ENCODE data around the gene ACTRT2.

Gene ACTRT2

DNA sequence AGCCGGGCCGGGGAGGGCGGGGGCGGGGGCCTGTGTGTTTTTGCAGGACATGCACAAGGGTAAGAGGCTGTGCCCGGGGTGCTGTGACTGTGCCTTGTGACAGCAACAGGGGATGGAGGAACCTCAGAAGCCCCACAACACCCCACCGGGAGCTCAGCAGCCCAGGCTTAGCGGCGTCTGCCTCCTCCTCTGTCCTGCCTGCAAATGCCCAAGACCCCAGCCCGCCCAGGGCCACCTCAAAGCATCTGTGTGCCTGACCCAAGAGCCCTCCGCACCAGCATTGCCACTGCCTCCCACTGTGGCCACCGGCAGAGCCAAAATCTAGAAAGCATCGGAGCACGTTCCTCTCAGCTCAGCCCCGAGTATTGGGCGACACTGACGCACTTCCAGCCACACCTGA is 2.7 kb upstream of the ACTRT2 start:
- no peak for DNase-seq (ENCODE audit: low read depth)

DNA sequence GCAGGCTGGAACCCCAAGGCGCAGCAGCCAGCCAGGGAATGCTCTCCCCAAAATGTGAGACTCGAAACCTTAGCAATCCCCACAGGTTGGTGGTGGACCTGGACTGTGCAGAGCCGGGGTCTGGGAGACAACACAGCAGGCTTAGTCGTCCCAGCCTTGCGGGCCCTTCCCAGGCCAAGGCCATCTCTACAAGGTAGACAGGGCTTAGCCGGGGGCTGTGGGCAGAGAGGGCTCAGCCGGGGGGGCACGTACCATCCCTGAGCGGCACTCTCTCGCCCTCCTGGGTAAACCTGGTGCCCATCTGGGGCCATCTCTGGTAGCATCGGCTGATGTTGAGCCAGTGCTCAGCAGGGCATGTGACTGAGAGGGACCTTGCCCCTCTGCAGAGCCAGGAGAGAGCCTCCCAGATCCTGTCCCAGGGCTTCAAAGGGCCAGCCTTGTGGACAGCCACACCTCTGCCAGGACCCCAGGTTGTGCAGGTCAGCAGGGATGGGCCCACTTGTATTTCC is 2.2 kb upstream of the ACTRT2 start:
- DNase-seq (ENCODE audit: low read depth): no peak

DNA sequence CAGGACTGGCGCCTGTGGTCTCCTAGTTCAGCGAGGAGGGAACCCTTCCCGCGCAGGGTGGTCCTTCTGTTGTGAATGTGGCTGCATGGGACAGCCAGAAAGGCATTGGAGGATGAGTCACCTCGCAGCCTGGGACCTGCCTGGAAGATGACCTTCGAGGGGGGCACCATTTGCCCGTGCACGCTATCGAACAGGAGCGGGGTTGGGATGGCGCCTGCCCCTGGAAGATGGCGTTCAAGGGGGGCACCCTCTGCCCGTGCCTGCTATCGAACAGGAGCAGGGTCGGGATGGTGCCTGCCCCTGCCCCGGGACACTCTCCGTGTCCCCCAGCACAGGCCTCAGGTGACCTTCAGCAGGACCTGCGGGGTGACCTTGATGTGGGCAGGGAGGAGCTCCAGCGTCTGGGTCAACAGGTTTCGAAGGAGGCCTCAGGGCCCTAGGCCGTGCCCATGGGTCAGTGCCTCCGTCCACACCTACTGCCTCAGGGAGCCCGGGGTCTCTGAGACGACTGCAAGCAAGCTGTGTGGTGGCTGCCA is 1.7 kb upstream of the ACTRT2 start:
- no peak for DNase-seq (ENCODE audit: low read depth)

DNA sequence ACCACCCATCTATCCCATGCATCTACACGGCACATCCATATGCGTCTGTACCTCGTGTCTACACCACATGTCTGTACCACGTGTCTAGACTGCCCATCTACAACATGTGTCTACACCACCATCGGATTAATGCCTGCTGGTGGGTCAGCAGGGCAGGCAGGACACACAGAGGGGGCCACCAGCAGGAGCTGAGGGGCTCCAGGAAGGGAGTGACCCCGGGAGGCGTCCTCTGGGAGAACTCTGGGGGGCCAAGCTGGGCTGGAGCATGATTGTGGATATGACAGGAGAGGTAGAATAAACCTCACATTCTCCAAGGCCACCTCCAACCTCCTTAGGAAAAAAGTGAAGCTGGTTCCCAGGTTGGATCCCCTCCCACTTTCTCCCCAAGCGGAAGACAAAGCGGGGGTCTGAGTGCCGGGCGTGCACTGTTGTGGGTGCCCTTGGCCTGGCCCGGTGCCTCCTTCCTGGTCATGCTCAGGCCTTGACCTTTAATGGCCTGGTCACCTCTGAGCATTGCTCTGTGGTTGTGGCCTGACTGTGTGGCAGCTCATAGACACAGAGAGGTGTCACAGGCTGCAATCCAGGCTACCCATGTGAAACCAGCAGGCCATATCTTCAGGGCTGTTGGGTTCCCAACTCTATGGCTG is 881 bp upstream of the ACTRT2 start:
- no peak for DNase-seq (ENCODE audit: low read depth)

DNA sequence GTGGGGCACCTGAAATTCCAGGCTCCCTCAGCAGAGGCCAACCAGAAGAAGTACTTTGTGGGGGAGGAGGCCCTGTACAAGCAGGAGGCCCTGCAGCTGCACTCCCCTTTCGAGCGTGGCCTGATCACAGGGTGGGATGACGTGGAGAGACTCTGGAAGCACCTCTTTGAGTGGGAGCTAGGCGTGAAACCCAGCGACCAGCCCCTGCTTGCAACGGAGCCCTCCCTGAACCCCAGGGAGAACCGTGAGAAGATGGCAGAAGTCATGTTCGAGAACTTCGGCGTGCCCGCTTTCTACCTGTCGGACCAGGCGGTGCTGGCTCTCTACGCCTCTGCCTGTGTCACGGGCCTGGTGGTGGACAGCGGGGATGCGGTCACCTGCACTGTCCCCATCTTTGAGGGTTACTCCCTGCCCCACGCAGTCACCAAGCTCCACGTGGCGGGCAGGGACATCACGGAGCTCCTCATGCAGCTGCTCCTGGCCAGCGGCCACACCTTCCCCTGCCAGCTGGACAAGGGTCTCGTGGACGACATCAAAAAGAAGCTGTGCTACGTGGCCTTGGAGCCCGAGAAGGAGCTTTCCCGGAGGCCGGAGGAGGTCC is 634 bp downstream of the ACTRT2 start:
- DNase-seq (ENCODE audit: low read depth): no peak

DNA sequence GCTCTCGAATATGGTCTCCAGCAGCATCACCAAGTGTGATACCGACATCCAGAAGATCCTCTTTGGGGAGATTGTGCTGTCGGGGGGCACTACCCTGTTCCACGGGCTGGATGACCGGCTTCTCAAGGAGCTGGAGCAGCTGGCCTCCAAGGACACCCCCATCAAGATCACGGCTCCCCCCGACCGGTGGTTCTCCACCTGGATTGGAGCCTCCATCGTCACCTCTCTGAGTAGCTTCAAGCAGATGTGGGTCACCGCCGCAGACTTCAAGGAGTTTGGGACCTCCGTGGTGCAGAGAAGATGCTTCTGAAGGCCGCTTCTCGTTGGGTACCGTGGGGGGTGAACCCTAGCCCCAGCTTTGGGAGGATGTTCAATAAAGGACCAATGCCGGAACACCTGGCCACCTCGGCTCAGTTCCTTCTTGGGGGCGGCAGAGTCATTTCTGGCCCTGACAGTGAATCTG is 1.3 kb downstream of the ACTRT2 start:
- no peak for DNase-seq (ENCODE audit: low read depth)

DNA sequence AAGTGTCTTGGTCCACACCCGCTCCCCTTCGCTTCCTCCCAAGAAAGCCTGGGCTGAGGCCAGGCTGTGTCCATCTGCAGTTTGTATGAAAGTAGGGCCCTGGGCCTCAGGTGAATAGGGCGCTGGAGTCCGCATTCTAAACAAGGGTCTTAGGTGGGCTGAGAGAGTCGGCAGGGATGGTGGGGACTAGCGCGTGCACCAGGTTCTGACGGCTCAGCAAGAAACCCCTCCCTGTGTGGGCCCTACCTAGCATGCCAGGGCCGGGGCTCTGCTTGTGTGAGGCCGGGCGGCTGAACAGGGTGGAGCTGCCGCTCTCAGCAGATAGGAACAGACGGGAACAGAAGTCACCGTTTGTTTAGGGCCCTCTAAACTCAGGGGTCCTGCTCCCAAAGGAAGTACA is 1.7 kb downstream of the ACTRT2 start:
- no peak for DNase-seq (ENCODE audit: low read depth)

DNA sequence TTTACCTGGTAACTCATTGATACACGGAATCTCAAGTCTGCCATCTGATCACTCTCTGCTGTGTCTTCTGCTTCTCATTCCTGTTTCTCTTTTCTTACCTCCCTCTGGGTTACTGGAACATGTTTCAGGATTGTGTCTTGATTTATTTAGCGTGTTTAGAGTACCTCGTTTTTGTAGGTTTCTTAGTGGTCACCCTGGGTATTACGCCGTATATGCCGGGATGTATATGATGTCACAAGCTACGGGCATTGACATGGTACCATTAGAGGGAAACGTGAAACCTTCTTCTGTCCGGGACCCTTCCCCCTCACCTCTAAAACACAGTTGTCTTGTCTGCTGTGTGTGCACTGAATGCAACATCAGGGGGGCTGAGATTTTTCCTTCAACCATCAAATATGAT is 2.8 kb downstream of the ACTRT2 start:
- DNase-seq (ENCODE audit: low read depth): no peak

DNA sequence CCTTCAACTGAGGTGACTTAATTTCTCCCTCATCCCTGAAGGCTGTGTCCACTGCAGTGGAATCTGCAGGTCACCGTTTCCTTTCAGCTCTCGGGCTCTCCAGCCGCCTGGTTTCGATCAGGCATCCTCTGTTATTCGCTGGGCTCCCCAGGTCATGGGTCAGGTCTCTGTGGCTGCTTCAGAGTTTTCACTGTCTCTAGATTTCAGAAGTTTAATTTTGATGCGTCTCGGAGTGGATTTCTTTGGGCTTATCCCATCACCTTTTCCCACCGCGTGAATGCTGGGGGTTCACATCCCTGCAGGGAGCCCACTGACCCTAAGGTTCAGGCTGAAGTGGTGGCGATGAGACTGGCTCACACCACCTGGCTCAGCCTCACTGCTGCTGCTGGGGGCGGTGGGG is 3.3 kb downstream of the ACTRT2 start:
- DNase-seq (ENCODE audit: low read depth): no peak

DNA sequence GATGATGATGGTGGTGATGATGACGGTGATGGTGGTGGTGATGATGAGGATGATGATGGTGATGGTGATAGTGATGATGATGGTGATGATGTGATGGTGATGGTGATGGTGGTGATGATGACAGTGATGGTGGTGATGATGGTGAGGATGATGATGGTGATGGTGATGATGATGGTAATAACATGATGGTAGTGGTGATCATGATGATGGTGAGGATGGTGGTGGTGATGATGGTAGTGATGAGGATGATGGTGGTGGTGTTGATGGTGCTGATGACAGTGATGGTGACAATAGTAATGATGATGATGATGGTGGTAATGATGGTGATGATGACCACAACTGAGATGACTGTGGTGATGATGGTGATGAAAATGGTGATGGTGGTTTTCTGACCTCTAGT is 4.9 kb downstream of the ACTRT2 start:
- DNase-seq (ENCODE audit: low read depth): no peak

DNA sequence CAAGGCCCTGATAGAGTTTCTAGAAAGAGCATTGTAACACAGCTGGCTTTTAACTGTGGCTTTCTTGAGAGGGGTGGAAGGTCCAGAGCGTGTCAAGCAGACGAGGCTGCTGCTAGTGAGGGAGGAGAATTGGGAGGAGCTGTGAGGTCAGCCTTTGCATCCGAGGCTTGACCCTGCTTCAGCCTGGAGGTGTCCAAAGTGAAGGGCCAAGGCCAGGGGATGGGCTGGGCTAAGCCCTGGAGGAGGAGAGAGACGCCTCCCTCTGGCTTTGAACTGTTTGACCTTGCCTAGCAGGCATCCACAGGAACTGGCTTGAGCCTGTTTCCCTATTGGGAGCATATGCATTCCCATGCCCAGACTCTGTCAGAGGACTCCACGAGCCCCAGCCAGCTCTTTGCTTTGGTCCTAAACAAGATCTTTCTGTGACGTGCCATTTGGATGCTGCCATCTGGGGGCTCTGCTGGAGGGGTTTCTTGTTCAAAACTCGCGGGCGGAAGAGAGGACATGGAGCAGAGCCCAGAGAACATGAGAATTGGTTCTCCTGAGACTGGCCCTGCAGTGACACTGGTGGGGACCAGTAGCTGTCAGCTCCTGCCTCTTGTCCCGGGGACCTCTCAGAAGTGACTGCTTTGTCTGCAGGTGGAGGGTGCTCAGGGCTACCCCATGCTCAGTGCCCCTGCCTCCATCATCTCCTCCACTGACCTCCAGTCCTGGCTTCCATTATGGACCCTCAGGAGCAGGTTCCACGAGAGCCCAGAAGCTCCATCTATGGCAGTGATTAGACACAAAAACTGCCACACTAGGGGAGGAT is 5.5 kb downstream of the ACTRT2 start:
- no peak for DNase-seq (ENCODE audit: low read depth)

DNA sequence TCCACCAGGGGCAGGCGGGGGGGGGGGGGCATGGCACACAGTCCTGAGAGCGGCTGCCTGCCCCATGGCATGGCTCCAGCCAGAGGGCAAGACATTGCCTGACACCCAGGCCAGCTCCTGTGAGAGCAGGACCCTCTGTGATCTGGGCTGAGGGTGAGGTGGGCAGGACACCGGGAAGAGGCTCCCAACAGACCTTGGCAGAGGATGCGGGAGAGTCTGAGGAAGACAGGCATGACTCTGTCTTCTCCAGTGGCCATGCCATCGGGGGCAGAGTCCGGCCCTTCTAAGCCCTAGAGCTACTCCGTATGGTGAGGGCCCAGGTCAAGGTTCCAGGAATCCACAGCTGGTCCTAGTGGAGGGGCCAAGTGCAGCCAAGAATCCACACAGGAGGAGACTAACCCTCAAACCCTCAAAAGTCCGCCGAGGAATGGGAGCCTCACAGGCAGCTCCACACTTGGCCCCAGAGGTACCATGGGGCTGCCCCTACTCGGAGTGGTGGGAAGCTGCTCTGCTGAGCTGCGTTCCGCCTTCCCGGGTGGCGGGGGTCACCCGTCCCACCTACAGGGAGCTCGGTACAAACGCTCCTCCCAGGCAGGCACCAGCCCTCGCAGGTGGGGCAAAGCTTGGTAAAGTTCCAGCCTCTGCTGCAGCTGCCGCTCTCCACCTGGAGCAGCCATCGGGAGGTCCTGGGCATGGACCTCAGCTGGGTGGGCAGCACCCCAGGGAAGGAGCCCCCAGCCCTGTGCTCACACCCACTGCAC is 6.5 kb downstream of the ACTRT2 start:
- DNase-seq (ENCODE audit: low read depth): no peak

DNA sequence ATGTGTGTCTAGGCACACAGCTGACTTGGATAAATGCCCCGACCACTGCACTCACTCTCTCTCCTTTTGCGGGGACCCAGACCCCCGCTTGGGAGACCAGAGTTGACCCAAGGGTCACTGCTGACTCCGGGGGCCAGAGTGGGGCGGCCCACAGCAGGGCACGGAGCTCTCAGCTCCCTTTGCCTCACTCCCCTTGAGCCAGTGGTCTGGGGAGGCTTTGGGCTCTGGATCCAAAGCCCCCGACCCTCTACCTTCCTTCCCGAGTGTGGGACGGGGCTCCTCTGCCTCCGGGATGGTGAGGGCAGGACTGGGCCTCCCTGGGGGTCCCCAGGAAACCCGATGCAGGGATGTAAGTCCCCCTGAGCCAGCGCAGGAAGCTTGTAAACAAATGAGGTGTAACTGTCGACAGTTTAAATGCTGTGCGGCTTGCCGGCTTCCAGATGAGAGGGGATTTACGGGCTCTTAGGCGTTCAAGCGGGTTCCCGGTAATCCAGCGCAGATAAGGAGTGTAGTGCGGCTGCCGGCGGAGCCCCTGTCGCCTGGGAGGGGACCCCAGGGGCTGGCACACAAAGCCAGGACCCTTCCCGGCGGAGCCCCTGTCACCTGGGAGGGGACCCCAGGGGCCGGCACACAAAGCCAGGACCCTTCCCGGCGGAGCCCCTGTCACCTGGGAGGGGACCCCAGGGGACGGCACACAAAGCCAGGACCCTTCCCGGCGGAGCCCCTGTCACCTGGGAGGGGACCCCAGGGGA is 7.4 kb downstream of the ACTRT2 start:
- DNase-seq (ENCODE audit: low read depth): no peak

DNA sequence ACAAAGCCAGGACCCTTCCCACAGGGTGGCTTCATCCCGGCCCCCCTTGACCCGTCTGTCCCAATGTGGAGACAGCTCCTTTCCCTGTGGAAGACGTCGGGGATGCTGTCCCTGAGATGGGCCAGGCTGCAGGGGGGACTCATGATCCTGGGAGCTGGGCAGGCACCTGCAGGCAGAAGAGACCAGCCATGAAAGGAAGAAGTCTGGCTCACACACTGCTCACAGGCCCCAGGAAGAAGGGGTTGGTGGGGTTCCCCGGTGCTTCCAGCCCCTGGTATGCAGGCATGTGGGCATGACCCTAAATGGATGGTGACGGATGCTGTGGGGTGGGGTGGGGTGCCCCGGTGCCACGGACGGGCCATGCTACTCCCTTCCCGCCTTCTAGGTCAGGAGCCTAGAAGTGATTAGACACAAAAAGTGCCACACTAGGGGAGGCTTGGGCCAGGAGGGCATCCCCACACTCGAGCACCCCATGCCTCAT is 8.3 kb downstream of the ACTRT2 start:
- DNase-seq (ENCODE audit: low read depth): no peak

DNA sequence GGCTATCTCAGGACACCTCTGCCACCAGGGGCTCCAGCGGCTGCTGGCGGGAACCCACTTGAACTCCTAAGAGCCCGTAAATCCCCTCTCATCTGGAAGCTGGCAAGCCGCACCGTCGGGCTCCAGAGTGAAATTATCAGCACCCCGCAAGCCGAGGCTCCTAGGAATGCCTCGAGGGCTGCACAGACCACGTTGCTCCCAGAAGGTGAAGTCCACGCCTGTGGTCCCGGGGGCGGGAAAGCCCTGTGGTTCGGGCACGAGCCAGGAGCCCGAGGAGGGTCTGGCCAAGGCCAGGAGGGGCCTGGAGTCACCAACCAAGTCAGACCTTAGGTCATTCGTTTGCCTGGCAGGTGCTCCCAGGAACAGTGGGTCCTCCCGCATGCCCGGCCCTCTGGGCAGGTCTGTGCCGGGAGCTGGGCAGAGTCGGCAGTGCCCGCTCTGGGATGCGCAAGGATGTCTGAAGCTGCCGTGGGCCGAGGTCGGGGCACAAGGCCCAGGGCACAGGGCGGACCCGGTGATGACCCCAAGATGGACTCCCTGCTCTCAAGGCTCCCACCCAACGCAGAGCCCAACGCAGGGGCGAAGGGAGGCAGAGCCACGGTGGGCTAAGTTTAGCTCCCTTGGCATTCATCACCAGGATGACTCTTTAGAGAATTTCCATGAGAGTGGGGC is 8.9 kb downstream of the ACTRT2 start:
- DNase-seq (ENCODE audit: low read depth): no peak

DNA sequence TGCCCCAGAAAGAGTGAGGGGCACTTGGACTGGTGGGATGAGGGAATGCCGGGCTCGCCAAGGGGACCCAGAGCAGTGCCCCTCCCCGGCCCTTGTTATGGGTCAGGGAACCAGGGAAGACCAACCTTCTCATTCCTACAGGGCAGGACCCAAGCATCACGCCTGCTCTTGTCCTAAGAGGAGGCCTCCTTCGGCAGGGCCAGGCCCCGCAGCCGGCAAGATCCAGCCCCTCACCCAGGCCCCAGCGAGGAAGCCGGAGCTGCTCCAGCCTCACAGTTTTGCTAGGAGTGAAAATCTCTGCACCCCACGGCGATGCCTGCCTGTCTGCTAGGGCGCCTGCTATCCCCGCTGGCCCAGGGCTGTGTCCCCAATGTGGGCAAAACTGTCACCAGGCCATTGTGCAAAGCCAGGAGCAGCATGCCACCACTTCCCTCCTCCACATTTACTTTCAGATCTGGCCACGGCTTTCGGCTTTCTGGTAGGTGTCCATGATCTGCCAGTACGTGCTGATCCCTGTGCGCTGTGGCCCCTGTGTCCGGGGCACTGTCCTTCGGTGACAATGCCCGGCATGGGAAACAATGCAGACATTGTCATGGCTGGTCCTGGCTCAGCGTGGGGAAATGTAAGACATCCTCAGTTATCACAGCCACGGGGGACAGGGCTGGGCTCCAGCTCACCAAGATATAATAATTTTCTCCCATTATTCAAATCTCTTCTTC is 9.6 kb downstream of the ACTRT2 start:
- no peak for DNase-seq (ENCODE audit: low read depth)

DNA sequence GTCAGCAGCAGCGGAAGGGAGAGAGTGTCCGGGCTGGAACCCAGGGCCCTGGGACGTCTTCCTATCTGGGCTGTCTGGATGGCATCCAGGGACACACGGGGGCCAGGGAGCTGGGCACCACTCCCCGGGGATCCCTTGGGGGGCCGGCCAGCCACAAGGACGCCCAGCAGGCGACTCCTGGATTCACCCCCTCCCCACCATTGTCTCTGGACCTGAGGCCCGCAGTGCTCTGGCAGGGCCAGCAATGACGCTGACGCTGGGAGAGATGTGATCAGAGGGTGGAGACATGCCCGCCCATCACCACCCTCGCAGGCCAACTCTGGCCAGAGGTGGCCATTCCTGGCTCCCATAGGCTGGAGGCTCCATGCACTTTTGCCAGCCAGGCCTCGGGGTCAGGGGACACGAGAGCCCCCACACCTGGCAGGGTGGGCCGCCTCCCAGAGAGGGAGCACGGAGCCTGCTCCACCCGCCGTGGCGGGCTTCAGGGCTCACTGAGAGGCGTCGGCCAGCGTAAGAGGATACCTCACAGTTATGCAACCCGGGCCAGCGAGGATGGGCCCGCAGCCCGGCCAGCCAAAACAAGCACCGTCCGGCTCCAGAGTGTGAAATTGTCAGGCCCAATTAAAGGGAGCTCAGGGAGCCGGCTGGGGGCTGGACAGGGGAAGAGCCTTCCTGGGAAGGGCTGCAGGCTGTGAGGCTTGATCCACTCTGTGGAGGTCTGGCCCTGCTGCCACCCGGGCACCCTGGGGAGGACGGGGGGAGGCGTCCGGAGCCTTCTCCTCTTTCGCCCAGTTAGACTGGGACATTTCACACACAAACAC is 10.3 kb downstream of the ACTRT2 start:
- no peak for DNase-seq (ENCODE audit: low read depth)

DNA sequence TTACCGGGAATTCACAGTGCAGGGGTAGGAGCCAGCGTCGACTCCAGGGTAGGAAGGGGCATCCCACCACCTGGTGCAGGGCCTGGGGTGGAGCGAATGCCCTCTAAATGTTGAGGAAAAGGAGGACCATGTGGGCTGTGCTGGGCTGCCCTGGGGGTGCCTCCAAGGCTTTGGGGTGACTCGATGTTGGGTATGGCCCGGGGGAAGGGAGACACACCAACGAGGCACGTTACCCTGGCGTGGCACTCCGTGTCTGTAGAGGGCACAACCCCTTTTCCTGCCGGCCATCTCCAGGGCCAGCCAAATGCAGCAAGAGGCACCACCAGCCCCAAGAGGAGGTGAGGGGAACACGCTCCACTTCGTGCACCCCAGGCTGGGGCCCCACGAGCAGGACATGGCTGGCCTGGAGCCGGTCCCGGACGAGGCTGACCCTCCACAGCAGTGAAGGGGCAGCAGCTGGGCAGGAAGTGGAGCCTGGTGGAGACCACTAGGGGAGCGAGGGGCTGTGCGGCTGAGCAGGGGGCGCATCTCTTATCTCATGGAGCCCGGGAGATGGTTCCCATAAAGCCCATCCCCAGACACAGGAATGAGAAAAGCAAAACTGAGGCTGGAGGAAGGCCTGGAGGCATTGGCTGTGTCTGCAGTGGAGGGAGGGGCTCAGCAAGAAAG is 11.2 kb downstream of the ACTRT2 start:
- DNase-seq (ENCODE audit: low read depth): no peak

Measured in GM04503 (cell line).